ENCODE measurements around the gene TACC2. TPM values are rescaled to one million over a fixed set of nuclear protein-coding genes. Genes with fewer than 3 reads are reported as not detected.
"Not testable (repeated sequence)": the region's sequence is repeated elsewhere in the genome, so short reads cannot be mapped to it uniquely, and the experiment has no call there.

TACC2 gene
- total RNA-seq, 3 donors from 2014 or later: 26.1 to 30.5 (median 28.5) TPM

DNA sequence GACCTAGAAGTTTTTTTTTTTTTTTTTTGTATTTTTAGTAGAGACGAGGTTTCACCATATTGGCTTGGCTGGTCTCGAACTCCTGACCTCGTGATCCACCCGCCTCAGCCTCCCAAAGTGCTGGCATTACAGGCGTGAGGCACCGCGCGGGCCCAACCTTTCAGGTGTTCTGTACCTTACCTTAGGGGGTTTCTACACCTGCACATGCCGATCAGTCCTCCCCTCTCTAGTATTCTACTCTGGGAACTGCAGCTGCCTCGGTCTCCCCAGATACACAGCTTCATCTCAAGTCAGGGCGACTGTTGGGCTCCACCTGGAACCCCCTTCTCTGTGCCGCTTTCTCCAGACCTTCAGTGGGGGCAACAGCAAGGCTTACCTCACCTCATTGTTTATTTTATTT is 79.9 kb downstream of the TACC2 start:
- no peak for DNase-seq (ENCODE audit: low spot score in 2 of 2)
- H3K4me1 ChIP-seq: no peaks in the 10 kb centered on the region
- no peaks in the 10 kb centered on the region for H3K36me3 ChIP-seq
- no peaks in the 10 kb centered on the region for H3K27me3 ChIP-seq
- no peak overlapping the region for H3K4me3 ChIP-seq
- no peak overlapping the region for H3K27ac ChIP-seq
- intact Hi-C loops (cut with DNase I; ENCODE audit: low total_unique reads): no loop called here
- no peaks in the 10 kb centered on the region for H3K9me3 ChIP-seq
- TF ChIP-seq, protein P1, sequence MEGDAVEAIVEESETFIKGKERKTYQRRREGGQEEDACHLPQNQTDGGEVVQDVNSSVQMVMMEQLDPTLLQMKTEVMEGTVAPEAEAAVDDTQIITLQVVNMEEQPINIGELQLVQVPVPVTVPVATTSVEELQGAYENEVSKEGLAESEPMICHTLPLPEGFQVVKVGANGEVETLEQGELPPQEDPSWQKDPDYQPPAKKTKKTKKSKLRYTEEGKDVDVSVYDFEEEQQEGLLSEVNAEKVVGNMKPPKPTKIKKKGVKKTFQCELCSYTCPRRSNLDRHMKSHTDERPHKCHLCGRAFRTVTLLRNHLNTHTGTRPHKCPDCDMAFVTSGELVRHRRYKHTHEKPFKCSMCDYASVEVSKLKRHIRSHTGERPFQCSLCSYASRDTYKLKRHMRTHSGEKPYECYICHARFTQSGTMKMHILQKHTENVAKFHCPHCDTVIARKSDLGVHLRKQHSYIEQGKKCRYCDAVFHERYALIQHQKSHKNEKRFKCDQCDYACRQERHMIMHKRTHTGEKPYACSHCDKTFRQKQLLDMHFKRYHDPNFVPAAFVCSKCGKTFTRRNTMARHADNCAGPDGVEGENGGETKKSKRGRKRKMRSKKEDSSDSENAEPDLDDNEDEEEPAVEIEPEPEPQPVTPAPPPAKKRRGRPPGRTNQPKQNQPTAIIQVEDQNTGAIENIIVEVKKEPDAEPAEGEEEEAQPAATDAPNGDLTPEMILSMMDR (IDR thresholded peaks at IDR 0.05): no peak
- TF ChIP-seq POLR2AphosphoS5 (IDR thresholded peaks at IDR 0.05) (no peak), POLR2A (IDR thresholded peaks at IDR 0.05) (no peak)

DNA sequence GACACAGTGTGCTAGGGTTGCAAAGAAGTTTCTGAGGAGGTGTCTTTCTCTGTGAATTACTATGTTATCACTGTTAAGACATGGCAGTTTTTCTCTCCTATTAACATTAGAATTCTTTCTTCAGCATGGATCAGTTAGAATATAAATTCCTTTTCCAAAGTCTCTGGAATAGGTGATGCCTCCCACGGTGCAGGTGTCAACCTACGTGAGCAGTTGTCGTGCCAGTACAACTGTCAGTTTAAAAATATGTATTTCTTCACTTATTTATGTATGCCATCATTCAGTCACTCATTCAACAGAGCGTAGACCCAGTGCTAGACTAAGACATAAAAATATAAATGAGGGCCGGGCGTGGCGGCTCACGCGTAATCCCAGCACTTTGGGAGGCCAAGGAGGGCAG is 83.5 kb downstream of the TACC2 start:
- Histone ChIP-seq H3K4me3 (no peak overlapping the region), H3K27me3 (no peaks in the 10 kb centered on the region), H3K9me3 (no peaks in the 10 kb centered on the region), H3K4me1 (no peaks in the 10 kb centered on the region), H3K36me3 (no peaks in the 10 kb centered on the region), H3K27ac (no peak overlapping the region)
- peak in 1 of 2 donors; percentile 1 for DNase-seq (ENCODE audit: low spot score in 2 of 2)
- TF ChIP-seq, protein P1 (IDR thresholded peaks at IDR 0.05): no peak
- TF ChIP-seq POLR2AphosphoS5 (IDR thresholded peaks at IDR 0.05): no peak
- TF ChIP-seq POLR2A (IDR thresholded peaks at IDR 0.05): no peak
- intact Hi-C loops (cut with DNase I; ENCODE audit: low total_unique reads): no loop called here

DNA sequence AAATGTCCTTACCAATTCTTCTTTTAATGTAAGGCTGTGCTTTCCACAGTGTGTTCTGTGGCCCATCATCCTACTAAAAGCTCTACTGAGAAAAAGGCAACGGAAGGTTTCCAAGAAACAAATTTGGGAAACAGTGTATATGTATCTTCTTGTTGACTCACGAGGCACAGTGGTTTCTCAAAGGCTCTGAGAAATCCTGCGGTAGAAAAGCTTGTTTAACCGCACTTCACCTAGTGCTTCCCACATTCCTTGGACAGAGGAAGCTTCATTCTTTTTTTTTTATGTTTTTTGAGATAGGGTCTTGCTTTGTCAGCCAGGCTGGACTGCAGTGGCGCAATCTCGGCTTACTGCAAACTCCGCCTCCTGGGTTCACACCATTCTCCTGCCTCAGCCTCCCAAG is 84.5 kb downstream of the TACC2 start:
- no peak for TF ChIP-seq POLR2A (IDR thresholded peaks at IDR 0.05)
- TF ChIP-seq, protein P1 (IDR thresholded peaks at IDR 0.05): no peak
- TF ChIP-seq POLR2AphosphoS5 (IDR thresholded peaks at IDR 0.05): no peak
- Histone ChIP-seq H3K9me3 (no peaks in the 10 kb centered on the region), H3K4me3 (no peak overlapping the region), H3K36me3 (no peaks in the 10 kb centered on the region), H3K27ac (no peak overlapping the region), H3K4me1 (no peaks in the 10 kb centered on the region), H3K27me3 (no peaks in the 10 kb centered on the region)
- DNase-seq (ENCODE audit: low spot score in 2 of 2): peak in 1 of 2 donors; percentile 5
- intact Hi-C loops (cut with DNase I; ENCODE audit: low total_unique reads): no loop called here

DNA sequence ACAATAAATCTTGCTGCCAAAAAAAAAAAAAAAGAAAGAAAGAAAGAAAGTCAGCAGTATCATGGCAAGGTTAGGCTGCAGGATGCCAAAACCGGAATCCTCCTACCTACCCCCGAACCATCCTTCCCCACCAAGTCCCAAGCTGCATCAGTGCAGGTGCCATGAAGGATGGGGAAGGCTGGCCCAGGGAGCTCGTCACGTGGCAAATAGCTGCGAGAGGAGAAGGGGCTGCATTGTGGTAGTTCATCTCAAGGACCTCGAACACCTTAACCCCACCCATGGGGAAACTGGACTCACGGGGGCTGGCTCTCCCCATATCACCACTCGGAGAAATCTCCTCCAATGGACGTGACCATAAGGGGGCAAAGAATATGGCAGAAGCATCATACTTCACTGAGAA is 86.2 kb downstream of the TACC2 start:
- no peaks in the 10 kb centered on the region for H3K36me3 ChIP-seq
- H3K4me3 ChIP-seq: no peak overlapping the region
- H3K4me1 ChIP-seq: no peaks in the 10 kb centered on the region
- no peaks in the 10 kb centered on the region for H3K27me3 ChIP-seq
- intact Hi-C loops (cut with DNase I; ENCODE audit: low total_unique reads): no loop called here
- DNase-seq (ENCODE audit: low spot score in 2 of 2): peak in 1 of 2 donors; percentile 20
- H3K9me3 ChIP-seq: no peaks in the 10 kb centered on the region
- H3K27ac ChIP-seq: no peak overlapping the region
- no peak for TF ChIP-seq POLR2A (IDR thresholded peaks at IDR 0.05)
- TF ChIP-seq, protein P1 (IDR thresholded peaks at IDR 0.05): no peak
- TF ChIP-seq POLR2AphosphoS5 (IDR thresholded peaks at IDR 0.05): no peak

DNA sequence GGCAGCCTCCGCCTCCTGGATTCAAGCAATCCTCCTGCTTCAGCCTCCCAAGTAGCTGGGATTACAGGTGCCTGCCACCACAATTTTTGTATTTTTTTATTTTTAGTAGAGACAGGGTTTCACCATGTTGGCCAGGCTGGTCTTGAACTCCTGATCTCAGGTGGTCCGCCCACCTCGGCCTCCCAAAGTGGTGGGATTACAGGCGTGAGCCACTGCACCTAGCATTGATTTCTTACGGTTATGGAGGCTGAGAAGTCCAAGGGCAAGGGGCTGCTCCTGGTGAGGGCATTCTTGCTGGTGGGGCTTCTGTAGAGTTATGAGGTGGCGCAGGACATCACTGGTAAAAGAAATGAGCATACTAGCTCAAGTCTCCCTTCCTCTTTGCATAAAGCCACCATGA is 86.9 kb downstream of the TACC2 start:
- H3K27ac ChIP-seq; intact Hi-C loops (cut with DNase I; ENCODE audit: low total_unique reads); DNase-seq (ENCODE audit: low spot score in 2 of 2); H3K36me3 ChIP-seq; H3K4me1 ChIP-seq; H3K9me3 ChIP-seq; H3K27me3 ChIP-seq; H3K4me3 ChIP-seq: not testable (repeated sequence)

DNA sequence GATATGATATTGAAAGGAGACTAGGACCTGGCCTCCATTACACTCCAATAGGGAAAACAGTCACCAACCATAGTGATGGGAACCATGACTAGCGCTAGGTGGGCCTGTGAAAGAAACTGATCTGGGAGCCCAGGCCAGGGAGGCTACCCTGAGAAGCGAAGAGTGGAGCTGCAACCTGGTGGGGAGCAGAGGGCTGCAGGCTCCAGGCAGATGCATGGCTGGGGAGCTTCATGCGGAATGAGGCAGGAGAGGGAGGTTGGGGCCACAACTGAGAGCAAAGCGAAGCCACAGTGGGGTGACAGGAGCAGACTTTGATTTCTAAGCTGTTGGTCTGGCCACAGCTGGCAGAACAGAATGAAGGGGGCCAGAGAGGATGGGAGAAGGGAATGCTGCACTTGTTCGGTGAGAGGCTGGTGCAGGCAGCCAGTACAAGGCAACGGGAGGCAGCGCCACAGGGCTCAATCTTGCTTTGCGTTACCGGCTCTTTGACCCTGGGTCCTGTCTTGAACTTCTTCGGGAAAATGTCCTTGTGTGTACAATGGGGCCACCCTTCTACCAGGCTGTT is 88.4 kb downstream of the TACC2 start:
- TF ChIP-seq POLR2A (IDR thresholded peaks at IDR 0.05): no peak
- TF ChIP-seq, protein P1 (IDR thresholded peaks at IDR 0.05): no peak
- no peak for TF ChIP-seq POLR2AphosphoS5 (IDR thresholded peaks at IDR 0.05)

More for the DNA sequence above, 88.4 kb downstream of the TACC2 start:
- H3K27ac ChIP-seq: no peak overlapping the region
- no peaks in the 10 kb centered on the region for H3K9me3 ChIP-seq
- H3K27me3 ChIP-seq: no peaks in the 10 kb centered on the region
- no peak overlapping the region for H3K4me3 ChIP-seq
- H3K36me3 ChIP-seq: no peaks in the 10 kb centered on the region
- no peak for DNase-seq (ENCODE audit: low spot score in 2 of 2)
- intact Hi-C loops (cut with DNase I; ENCODE audit: low total_unique reads): no loop called here
- H3K4me1 ChIP-seq: no peaks in the 10 kb centered on the region
